ENCODE measurements around the gene DDX39A.

DDX39A gene

DNA sequence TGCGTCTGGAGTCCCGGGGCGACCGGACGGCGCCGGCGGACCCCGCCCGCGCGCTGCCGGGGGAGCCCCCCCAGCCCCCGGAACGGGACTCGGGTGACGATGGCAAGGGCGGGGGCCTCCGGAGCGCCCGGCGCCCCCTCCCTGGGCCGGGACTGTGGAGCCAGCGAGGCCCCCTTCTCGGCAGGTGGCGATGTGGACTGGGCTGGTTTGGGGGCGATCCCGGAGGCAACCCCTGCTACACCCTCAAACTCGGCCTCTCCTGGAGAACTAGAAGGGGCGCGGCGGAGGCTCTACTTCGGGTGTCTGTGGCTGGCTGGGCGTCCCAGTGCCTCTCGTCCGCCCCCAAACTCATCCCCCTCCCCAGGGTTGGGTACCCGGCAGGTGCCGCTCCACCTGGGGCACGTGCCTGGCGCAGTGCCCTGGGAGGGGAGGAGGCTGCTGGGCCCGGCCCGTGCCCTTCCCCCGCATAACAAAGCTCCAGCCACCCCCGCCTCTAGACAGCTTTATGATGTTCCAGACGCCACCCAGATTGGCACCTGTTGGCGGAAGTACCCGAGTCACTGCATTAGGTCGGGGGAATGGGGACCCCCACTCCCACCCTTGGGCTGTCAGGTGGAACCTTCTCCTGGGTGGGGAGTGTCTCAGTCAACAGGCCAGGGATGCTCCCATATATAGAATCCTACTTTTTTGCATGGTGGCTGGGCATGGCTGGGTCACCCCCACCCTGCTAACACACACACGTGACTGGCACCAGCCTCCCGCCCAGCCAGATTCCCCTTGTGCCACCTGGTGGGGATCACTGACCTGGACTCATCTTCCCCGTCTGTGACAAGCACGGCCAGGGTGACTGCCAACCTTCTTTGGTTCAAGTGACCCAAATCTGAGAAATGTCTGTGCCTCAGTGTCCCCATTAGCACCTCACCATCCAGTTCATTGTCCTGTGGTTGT, 14.7 kb upstream of the DDX39A start:
- peak; percentile 55 for DNase-seq

DNA sequence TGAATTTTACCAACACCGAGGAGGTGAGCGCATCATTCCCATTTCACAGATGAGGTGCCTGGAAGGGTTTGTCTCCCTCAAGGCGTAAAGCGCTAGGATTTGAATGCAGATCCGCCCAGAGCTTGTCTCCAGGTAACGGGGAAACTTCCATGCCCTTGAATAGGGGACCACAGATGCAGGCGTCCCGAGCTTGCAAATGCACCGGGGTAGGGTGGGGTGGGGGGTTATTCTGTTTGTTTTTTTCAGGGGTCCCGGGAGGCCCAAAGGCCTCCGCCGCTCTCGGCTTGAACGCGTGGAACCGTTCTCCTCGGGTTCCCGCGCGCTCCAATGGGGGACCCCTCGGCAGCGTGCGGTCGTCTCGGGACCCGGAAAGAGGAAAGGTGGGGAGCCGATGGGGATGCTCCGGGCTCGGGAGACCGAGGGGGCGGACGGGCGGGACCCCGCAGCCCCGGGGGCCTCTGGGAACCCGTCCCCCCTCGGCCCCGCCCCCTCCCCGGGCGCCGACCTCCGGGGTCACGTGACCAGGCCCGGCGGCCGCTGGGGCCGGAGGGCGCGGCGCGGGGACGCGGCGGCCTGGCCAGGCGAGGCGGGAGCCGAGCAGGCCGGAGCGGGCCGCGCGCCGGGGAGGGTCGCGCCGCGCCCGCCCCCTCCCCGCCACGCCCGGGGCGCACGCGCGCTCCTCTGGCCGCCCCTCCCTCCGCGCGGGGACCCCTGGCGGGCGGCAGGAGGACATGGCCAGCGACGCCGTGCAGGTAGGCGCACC, 13.8 kb upstream of the DDX39A start, which contains the start of gene PKN1:
Gene PKN1, plus strand, starts transcription at position 516 of the 763 bp plus-strand sequence. Its CDS starts 216 bp downstream, at position 732.
- DNase-seq = no peak

DNA sequence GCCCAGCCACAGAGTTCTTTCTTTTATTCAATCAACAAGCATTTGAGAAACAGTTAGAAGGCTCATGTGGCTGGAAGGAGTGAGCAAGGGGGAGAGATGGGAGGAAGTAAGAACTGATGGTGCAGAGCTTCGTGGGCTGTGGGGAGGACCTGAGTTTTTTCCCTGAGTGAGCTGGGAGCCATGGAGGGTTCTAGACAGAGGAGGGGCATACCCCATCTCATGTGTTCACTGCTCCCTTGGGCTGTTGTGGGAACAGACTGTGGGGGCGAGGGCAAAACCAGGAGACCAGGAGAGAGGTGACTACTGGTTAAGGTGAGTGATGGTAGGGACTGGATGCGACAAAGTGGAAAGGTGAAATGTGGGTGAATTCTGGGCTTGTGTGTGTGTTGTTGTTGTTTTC, 11.6 kb upstream of the DDX39A start:
- DNase-seq = no peak

DNA sequence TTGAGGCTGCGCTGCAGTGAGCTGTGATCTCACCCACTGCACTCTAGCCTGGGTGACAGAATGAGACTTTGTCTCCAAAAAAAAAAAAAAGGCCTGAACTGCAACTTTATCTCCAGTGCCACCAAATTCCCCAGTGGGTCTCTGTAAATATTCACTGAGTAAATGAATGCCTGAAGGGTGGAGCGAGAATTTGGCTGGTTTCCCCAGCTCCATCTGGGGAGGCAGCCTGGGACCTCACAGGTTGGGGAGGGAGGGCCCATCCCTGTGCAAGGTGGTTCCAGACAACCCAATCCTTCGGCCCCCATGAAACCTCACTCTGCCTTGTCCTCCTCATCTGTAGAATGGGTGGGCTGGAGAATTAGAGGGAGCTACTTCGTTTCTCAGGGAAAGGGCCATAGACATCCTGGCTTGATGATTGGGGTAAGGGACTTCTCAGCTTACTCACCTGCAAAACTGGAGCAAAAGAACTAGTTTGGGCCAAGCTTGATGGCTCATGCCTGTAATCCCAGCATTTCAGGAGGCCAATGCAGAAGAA, 9.8 kb upstream of the DDX39A start:
- DNase-seq = no peak

DNA sequence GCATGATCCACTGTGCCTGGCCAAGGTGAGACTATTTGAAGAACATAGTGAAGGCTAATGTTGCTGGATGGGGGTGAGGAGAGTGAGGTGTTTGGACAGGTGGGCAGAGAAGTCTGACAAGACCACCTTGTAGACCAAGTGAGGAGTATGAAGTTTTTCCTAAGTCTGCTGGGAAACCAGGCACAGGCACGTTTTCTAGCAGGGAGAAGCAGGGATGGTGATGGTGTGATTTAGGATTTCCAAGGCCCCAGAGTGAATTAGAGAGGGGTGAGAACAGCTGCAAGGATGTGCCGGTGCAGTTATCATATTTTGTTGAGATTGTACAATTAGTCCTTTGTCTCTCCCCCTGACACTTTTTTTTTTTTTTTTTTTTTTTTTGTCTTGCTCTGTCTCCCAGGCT, 8.3 kb upstream of the DDX39A start:
- DNase-seq = no peak

DNA sequence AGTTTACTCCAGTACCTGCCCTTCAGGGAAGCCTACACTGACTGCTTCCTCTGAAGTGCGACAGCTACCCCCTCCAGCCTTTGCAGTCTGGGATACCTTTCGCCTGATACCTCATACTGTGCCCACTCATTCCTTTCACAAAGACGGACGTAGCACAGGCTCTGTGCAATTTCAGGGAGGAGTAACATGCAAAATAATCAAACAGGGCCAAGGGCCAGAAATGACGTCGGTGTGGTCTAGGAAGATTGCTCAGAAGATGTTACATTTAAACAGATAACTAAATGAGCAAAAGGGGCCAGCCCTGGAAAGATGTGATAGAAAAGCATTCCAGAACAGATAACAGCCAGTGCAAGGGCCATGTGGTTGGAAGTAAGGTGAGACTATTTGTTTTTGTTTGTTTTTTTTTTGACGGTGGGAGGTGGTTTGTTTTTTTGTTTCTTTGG, 6.6 kb upstream of the DDX39A start:
- DNase-seq = no peak

DNA sequence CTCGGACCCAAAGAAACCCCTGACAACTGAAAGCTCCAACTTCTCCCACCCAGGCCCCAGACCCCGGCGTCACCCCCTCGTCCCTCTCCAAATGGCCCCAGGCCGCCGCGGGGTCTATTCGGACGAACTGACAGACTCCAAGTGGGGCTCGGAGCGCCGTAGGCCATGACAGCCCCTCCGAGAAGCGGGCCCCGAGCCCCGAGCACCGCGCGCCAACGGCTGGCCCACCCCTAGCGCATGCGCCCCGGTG, 360 bp downstream of the DDX39A start:
- no peak for DNase-seq

DNA sequence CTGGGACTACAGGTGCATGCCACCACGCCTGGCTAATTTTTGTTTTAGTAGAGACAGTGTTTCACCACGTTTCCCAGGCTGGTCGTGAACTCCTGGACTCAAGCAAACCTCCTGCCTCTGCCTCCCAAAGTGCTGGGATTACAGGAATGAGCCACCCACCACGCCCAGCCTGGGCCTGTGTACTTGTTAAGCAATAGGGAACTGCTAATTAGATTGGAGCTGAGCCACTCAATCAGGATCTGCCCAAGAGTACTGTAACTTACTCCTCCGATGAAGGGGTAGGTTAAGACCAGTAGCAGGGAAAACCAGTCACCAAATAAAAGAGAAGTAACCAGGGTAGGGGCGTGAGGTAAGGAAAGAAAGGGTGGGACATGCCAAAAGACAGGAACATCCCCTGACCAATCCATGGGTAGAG, 2.3 kb downstream of the DDX39A start:
- no peak for DNase-seq

DNA sequence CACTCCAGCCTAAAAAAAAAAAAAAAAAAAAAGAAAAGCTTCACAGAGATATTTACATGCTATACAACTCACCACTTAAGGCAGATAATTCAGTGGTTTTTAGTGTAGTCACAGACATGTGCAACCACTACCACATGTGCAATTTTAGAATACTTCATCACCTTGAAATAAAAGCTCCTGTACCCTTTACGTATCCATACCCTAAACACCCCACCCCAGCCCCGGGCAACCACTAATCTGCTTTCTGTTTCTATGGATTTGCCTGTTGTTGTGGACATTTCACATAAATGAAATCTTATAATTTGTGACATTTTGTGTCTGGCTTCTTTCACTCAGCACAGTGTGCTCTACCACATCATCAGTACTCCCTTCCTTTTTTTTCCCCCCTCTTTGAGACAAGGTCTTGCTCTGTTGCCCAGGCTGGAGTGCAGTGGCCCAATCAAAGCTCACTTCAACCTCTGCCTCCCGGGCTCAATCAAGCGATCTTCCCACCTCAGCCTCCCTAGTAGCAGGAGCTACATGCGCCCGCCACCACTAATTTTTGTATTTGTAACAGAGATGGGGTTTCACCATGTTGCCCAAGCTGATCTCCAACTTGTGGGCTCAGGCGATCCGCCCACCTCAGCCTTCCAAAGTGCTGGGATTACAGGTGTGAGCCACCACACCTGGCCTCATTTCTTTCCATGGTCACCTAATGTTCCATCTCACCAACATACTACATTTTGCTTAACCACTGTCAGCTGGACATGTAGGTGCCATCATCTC, 4.0 kb downstream of the DDX39A start:
- DNase-seq = no peak

DNA sequence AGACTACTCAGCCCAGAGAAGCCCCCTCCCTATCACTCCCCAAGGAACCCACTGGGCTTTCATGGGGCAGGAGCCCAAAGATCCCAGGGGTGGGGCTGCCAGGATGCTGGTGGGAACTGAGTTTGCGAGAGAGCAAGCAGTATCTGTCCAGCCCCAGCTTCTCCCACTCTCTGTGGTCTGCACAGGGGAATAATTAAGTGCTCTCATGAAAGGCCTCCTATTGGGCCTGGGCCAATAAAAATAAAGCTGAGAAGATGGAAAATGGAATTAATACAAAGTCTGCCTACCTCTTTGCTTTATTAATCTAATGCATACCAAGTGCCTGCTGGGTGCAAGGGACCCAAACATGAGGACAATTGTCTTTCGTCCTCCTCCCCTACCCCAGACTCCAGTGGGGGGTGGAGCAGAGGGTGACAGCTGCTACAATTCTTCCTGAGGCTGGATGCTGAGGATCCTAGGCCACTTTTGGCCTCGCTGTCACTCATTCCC, 5.4 kb downstream of the DDX39A start:
- DNase-seq = no peak

DNA sequence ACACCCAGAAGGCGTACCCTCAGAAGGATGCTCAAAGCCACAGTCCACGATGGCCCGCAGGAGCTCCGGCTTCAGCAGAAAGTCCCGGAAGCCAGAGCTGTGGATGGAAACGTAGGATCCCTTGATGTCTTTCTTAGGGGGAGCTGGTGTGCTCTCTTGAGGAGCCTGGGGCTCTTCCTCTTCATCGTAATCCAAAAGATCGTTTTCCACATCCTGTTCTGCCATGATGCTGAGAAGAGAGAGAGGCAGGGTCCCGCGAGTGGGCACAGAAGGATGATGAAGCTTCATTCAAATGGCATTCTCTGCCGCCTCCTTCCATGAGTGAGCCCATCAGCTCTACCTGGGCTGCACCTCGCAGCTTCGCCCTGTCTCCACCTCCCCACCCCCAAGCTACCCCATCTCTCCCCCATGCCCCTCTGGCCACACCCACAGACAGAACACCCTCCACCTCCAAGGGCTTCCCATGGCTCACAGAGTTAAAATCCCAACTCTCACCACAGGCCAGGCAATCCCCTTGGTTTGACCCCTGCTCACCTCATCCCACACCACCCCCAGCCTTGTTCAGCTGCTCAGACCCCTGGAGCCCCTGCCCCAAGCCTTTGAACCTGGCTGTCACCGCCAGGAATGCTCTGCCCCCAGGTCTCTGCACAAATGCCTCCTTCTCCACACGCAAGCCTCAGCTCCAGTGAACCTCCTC, 6.0 kb downstream of the DDX39A start:
- no peak for DNase-seq

DNA sequence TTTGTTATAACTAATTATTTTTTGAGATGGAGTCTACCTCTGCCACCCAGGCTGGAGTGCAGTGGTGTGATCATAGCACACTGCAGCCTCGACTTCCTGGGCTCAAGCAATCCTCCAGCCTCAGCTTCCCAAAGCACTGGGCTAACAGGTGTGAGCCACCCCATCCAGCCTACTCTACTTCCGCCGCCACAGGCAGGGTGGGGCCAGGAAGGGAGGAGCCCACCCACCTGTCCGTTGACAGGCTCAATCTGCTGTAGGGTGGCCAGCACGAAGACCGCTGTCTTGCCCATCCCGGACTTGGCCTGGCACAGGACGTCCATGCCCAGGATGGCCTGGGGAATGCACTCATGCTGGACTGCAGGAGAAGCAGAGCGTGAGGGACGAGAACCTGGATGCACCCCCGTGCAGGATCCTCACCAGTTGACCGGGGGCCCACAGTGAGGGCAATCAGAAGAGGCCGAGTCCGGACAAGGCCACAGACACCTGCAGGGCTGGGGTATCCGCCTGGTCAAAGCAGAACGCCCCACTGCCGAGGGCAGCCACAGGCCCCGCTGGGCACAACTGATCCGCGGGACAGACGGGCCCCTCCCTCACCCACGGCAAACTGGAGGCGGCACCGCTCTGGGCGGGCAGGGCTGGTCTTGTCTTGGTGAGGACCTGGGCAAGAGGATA, 6.7 kb downstream of the DDX39A start:
- DNase-seq = no peak

DNA sequence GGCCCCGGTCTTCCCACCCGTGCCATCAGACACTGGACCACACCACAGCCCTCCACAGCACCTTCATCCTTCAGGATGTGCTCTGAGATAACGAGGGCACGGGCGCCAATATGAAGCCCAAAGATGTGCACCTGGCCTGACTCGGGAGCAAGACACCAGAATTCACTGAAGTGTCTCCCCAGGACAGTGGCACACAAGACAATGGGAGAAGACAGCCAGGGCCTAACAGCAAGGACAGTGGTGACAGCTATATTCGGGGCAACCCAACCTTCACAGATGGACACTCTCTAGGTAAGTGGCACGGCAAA, 7.2 kb downstream of the DDX39A start:
- no peak for DNase-seq

DNA sequence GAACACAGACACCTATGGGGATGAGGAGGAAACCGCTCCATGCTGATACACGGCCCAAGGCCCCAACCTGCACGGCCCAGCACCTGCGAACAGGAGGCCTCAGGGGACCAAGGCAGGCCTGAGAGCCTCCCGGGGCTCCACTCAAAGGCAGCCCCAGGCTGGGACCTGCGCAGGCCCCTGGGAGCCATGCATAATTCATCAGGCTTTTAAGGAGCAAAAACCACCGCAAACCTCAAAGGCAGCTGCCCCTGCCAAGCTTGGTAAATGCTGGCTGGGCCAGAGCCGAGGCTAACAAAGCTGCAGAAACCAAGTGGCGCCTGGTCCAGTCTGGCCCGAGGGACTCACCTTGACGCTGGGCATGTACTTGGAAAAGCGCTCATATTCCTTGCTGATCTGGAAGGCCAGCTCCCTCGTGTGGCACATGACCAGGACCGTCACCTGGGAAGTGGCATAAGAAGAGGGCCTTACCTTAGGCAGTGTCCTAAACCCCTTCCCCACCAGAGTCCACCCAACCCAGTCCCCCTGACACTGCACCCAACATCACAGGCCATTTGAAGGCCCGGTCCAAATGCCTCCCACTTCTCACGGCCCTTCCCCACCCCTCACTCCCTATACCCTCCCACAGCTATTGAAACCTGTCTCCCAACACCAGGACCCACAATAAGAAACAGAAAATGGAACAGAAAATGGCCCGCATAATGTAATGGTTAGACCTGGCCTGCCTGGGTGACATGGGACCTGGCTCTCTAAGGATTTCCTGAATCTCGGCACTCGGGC, 7.8 kb downstream of the DDX39A start:
- DNase-seq = no peak

DNA sequence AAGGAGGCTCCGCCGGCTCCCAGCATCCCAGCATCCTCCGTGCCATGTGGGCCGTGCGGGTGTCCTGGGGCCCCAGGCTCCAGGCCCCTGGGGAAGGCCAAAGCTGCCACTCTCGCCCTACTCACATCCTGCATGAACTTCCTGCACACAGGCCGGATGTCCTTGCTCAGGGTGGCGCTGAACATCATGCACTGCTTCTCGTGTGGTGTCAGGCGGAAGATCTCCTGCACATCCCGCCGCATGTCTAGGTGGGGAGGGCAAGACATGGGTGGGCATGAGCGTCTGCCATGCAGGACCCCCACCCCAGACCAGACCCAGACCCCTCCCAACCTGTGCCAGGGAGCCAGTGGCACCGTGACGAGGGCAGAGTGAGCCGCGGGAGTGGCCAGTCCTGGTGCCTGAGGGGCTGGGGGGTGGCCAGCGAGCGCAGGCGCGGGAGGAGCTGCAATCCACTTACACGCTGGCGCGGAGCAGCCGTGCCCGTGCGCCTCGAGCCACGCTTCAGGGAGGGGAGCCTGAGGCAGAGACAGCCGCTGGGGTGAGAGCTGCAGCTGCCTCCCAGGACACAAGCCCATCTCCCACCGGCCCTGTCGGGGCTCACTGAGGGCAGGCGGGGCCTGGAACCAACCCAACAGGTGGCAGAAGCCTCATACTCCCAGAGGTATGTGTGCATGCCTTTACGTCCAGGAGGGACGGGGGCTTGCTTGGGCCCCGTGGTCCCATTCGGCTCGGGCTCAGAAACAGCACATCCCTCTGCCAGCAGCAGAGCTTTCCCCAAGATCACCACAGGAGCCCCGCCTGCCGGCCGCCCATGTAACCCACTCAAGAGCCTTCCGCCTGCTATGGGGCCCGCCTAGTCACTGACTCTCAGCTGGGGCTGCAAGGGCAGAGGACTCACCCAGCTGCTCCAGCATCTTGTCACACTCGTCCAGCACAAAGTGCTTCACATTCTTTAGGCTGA, 8.8 kb downstream of the DDX39A start:
- DNase-seq = peak; percentile 49

DNA sequence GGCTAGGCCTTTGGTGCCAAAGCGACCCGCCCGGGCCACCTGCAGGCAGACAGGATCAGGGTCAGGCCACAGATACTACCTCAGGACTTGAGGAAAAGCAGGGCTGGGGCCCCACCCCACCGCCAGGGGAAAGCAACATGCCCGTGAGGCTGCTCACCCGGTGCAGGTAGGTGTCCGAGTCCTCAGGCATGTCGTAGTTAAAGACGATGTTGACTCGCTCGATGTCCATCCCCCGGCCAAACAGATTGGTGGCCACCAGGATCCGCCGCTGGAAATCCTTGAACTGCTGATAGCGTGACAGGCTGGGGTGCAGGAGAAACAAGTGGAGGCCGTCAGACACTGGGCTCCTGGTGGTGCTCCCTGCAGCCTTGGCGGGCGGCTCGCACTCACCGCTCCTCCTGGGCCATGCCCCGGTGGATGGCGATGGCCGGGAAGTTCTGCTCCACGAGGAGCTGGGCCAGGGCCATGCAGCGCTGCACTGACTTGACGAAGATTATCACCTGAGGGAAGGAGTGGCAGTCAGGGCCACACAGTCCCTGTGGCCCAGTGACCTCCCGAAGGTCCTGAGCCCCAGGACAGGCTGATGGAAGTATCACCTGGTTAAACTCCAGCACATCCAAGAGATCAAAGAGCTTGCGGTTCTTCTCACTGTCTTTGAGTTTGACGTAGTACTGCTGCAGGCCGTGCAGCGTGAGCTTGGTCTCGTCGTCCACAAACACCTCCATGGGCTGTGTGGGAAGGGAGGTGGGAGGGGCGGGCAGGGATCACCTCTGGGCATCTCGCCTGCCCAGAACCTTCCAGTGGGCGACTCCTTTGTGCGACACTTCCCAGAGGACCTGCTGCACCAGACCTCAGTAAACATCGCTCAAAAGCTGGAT, 9.8 kb downstream of the DDX39A start:
- DNase-seq = no peak

DNA sequence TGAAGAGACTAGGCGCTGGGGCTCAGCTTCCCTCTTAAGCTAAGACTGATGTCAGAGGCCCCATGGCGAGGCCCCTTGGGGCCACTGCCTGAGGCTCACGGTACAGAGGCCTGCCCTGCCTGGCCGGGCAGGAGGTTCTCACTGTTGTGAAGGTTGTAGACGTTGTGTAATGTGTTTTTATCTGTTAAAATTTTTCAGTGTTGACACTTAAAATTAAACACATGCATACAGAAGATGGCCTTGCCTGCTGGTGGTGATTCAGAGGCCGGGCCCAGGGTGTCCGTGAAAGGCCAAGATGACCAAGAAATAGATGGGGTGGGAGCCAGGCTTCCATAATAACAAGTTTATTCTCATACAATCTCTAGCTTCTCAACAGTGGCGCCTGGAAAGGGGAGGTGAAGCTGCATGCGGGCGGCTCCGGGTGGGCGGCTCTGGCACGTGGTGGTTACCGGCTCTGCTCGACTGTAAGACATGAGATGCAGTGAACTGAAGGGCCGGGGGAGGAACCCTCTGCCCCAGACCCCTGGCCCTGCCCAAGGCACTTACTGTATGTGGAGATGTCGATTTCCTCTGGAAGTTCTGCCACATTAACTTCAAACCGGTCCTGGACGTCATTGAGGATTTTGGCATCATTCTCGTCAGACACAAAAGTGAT, 10.5 kb downstream of the DDX39A start:
- DNase-seq = no peak
